NK-92 treated with Interleukin-12 subunit alpha and Interleukin-12 subunit beta, amount 100 ng/mL, for 24 hours (cell line): ENCODE results near the gene SFPQ.
"Not testable (repeated sequence)": the region's sequence is repeated elsewhere in the genome, so short reads cannot be mapped to it uniquely, and the experiment has no call there.

ENCODE experiments used
- DNase-seq: peaks from one replicate; lab custom pipeline; 2025; lab: John Stamatoyannopoulos, UW

SFPQ gene, protein sequence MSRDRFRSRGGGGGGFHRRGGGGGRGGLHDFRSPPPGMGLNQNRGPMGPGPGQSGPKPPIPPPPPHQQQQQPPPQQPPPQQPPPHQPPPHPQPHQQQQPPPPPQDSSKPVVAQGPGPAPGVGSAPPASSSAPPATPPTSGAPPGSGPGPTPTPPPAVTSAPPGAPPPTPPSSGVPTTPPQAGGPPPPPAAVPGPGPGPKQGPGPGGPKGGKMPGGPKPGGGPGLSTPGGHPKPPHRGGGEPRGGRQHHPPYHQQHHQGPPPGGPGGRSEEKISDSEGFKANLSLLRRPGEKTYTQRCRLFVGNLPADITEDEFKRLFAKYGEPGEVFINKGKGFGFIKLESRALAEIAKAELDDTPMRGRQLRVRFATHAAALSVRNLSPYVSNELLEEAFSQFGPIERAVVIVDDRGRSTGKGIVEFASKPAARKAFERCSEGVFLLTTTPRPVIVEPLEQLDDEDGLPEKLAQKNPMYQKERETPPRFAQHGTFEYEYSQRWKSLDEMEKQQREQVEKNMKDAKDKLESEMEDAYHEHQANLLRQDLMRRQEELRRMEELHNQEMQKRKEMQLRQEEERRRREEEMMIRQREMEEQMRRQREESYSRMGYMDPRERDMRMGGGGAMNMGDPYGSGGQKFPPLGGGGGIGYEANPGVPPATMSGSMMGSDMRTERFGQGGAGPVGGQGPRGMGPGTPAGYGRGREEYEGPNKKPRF

DNA sequence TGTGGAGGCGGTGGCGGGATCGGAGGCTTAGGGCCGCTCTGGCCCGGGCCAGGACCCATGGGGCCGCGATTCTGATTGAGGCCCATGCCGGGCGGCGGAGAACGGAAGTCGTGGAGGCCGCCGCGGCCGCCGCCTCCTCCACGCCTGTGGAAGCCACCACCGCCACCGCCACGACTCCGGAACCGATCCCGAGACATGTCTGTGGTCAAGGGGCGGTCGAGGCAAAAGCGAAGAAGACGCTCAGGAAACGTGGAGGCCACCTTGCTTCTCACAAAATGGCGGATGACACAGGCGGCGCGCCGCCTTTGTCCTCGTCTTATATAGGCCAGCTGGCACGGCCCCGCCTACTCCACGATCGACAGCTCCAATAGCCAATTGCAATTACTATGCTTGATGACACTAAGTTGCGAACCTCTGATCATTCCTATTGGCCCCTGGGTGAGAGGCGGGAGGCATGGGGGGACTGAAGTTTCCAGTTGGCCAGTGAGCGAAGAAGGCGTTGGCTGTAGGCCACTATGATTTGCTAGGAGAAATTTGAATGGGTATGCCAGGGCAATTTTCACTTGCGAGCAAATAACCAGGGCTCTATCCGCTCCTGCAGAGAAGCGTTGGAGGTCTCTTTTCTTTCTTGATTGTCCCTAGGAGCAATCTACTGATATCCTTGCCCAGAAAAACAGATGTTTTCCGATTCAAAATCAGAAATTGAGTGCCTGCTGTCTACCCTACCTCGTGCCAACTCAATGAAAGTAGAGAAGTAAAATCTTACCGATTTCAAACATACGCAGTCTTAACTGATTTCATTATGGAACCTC, at the start of gene SFPQ:
TSS of gene SFPQ (minus strand) at position 293 of the 812 bp plus-strand sequence. CDS start at position 197, 96 bp downstream.
- DNase-seq: peak; percentile 94

DNA sequence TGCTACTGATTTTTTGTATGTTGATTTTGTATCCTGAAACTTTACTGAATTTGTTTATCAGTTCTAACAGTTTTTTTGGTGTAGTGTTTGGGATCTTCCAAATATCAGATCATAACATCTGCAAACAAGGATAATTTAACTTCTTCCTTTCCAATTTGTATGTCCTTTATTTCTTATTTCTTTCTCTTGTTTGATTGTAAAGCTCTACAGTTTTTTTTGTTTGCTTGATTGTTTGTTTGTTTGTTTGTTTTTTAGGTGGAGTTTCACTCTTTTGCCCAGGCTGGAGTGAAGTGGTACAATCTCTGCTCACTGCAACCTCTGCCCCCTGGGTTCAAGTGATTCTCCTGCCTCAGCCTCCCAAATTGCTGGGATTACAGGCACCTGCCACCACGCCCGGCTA, 43.8 kb upstream of the SFPQ start:
- DNase-seq: not testable (repeated sequence)

DNA sequence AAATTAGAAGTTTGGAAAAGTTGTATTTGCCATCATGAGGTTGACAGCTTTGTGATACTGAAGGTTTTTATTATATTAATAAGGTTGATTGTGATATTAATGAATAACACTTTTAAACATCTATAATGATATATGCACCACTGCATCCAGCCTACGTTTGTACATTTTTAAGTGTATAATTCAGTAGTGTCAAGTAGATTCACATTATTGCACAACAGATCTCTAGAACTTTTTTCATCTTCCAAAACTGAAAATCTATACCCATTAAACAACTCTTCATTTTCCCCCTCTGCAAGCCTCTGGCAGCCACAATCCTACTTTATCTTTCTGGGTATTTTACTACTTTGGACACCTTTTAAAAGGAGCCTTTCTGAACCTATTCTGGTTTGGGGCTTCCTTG, 38.3 kb upstream of the SFPQ start:
- DNase-seq: no peak

DNA sequence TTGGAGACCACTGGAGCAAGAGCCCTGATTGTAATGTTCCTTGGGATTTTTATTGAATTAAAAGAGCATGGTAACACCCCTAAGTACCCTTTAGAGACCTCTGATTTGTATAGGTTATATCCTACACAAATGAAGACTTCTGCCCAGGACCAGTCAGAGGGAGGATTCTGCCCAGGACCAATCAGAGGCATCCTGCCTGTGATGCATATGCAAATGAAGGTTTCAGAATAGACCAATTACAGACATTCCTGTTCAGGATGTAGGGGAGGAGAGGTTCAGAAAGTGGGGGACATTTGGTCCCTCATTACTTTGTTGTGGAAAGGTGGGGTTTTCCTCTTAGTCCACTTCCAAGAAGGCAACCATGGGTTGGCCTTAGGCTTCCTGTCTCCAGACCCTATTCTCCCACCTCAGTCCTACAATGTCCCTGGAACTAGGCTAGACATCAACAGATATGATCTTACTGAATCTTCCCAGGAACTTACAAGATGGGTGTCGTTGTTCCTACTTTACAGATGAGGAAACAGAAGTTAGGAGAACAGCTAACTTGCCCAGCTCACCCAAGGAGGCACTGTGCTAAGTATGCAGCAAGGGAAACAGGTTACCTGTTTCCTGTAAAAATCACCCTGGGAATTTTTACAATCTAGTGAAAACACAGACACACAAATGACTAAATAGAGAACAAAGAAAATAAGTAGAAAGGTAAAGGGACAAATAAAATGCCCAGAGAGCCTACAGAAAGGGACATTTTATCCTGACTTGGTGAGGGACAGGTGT, 36.8 kb upstream of the SFPQ start:
- DNase-seq: no peak

DNA sequence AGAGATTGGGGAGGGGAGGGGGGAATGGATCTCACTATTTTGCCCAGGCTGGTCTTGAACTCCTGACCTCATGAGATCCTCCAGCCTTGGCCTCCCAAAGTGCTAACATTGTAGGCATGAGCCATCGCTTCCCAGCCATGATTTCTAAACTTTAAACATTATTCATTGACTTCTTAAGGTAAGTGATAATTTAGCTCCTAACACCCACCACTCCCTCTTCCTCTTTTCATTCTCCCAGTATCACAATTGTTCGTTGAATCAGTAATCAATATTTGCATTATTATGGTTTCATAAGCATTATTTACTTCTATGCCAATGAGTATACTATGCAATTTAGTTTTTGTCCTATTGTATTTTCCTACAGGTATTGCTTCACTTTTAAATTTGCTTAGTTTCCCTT, 33.6 kb upstream of the SFPQ start:
- DNase-seq: no peak

DNA sequence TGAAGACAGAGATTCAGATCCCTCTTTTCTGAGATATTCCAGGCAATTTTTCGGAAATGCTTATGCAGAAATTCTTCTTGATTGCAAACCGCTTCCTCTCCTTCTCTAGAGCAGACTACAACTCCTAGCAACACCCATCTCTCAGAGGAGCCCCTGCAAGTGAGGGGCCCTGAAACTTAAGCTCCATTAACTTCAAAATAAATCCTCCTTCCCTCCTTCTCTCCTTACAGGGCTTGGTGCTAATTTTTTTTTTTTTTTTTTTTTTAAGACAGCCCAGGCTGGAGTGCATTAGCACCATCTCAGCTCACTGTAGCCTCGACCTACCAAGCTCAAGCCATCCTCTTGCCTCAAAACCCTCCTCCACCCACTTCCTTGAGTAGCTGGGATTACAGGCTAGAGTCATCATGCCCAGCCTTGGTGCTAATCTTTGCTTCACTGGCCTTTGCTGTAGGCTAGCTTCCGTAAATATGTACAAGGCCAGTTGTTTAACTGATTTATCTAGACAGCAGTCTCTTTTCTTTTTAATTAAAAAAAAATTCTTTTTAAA, 30.2 kb upstream of the SFPQ start:
- no peak for DNase-seq

DNA sequence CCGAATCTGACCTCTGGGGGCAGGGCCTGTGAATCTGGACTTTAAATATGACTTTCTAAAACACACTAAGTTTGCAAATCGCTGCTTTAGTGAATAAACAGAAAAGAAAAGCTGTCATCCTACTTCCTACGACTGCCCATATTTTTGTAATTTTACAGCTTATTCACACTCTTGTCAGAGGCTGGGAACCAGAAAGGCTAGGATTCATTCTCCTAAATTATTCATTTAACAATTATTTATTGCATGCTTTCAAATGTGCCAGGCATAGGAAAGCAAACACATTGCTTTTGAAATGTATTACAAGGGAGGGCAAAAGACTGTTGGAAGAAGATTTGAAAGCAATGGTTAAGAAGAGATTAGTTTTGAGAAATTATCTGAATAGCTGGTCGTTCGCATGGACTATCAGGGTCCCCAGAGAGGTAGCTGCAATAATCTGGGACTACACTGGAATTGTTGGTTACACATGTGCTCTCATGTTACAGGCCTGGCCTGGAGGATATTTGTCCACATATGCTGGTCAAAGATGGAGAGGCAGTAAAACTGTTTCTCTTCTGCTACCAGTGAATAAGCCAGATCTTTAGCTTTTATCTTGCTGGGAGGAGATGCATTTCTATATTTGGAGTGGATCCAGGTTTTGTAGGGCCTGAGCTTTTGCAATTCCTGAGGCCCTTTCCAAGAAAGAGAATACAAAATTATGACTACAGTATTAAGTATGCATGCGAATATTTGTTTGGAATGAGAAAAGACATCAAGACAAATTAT, 29.6 kb upstream of the SFPQ start:
- no peak for DNase-seq

DNA sequence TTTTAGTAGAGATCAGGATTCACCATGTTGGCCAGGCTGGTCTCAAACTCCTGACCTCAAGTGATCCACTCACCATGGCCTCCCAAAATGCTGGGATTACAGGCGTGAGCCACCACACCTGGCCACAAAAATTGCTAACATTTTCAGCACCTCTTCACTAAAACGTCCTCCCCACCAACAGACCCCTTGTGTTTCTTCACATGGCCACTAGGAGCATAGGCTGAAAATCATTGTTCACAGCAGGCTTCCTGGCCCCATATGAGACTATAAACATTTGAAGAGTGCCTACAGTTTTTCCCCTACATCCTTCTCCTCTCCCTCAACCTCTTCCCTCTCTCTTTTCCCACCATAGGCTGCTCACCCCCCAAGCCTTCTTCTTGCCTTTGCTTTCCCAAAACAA, 28.0 kb upstream of the SFPQ start:
- no peak for DNase-seq

DNA sequence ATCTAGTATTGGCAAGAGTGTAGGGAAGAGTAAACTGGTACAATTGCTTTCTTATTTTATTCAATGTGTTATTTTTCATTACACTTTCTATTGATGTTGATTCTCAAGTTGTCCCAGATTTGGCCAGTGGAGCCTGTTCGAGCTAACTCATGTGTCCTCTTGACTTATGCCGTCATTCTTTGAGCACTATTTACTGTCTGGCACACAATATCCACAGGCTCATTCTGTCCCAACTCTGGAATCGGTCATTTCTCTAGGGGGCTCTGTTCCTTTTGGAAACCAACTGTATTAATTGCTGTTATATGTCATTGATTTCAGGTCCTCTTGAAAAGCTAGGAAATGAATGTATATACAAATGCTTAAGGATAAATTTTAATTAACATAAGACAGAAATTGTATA, 22.4 kb upstream of the SFPQ start:
- DNase-seq: no peak

DNA sequence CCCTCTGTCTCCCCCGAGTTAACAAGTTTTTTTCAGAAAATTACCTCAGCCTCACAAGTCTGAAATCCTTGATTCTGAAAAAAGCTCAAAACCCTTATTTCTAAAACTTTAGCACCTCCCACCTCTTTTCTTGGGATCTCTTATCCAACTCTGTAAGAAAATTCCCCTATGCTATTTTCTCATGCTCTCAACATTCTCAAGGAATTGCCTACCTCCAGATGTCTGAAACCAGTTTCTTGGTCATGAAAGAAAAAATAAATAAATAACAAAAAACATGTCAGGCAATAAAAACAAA, 18.1 kb upstream of the SFPQ start:
- no peak for DNase-seq

DNA sequence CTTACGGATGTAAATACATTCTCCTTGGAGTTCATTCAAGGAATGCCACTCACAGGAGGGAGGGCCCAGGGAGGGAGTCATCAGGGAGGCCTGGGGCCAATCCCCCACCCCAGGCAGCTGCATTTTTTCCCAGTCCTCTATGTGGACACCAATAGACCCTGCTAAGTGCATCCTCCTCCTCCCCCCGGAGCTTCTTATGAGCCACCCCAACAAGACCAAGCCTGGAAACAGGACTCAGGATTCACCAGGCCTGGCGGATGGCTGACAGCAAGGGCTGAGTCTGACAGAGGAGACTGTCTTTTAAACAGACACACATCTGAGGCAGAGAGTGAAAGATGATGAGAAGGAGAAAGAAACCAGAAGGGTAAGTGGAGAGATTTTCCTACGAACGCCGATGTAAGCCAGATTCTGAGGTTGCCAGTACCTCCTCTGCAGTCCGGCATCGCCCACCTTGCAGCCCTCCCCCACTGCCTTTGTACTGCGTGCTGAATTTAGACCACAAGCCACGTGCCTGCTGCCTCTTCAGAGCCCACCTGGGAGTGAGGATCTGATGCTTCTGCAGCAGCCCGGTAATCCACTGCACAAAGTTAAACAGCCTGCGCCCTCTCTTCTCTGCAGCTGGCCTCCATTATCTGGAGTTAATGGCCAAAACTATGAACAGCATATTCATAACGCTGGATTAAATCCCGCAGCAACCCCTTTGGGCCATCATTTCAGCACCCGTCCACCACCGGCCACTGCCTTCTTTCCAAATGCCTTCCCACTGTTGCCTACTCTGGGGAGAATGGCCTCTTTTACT, 17.6 kb upstream of the SFPQ start:
- DNase-seq: no peak

DNA sequence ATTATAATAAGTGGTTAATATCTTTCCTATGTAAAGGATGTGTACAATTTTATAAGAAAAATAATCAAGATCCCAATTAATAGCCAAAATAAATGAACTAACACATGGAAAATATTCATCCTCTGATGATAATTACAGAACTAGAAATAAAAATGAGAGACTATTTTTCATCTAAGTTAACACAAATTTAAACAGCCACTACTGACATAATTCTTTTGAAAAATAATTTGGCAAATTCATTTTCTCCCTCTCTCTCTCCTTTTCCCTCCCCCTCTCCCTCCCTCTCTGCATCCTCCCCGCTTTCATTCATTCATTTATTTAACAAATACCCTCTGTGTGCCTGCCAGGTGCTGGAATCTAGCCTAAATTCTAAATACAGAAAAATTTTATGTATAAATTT, 10.3 kb upstream of the SFPQ start:
- no peak for DNase-seq

DNA sequence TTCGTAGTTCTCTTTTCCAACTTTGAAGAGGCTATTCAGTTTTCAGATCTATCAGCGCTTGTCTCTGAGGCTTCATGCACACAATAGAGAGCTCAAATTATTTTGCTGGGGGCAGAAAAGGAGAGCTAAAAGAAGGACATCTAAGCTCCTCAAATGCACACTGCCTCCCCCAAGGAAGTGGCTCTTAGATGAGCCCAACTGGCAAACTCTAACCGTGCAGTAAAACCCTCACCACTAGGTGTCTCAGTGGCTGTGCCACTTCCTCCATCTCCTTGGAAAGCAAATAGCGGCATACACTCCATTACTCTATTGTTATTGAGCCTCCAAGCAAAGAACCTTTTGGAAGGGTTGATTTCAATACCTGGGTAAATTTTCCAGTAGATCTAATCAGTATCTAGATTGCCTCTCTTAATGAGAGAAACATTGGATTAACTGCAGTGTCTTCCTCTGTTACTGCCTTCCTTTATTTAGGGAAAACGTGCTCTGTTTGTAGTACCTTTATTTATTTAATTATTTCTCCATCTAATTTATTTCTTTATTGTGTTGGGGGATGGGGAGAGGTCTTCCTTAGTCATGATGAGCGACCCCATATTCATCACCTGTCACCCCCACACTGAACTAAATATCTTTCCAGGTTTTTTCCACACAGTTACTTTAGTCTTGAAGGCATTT, 9.2 kb upstream of the SFPQ start:
- DNase-seq: peak; percentile 30

DNA sequence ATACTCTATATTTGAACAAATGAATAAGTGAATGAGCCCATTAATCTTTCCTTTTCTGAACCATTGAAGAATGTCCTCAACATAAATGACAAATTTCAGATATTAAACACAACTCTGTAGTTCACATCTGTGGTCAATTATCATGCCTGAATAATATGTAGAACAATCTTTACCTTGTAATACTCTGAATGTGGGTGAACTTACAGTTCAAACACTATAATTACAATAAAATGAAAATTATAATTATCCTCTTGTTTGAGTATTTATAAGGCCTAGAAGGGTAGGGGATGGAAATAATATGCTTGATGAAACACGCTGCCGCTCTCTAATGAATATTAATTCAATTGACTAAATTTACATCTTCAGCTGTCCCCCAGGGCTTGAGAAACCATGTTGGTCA, 8.7 kb upstream of the SFPQ start:
- no peak for DNase-seq

DNA sequence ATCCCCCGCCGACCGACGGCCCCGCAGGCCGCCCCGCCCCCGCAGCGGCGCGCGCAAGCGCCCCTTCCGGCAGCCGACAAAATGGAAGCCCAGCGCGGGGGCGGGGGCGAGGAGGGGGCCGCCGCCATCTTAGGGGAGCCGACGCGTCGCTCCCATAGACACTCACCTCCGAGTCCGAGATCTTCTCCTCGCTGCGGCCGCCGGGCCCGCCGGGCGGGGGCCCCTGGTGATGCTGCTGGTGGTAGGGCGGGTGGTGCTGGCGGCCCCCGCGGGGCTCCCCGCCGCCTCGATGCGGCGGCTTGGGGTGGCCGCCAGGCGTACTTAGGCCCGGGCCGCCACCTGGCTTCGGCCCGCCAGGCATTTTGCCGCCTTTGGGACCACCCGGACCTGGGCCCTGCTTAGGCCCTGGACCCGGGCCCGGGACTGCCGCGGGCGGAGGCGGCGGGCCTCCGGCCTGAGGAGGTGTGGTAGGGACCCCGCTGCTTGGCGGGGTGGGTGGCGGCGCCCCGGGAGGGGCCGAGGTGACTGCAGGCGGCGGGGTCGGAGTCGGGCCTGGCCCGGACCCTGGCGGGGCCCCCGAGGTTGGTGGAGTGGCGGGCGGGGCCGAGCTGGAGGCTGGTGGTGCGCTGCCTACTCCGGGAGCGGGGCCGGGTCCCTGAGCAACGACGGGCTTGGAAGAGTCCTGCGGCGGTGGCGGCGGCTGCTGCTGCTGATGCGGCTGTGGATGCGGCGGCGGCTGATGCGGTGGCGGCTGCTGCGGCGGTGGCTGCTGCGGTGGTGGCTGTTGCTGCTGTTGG, 691 bp downstream of the SFPQ start:
- peak; percentile 80 for DNase-seq

DNA sequence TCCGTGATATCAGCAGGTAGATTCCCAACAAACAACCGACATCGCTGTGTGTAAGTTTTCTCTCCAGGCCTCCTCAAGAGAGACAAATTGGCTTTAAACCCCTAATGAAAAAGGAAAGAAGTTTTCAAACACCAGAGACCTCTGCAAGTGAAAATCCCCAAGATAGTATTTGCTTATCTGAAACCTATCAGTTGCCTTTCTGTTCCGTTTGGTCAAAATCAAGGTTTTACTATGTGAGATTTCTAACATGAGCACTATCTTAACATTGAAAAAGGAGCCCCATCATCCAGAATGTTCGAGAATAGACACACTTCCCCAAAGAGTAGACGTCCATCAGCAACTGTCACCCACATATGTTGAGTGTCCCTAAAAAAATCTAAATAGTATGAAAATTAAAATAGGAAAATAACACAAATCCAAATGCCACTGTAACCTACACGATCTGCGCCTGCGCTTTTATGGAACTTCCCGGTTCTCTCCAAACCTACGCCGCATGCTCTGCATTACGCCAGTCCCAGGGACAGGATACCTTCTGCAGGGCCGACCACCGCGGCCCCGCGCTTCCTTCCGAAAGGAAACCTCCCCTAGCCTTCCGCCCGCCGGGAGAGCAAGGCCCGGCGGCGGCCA, 1.4 kb downstream of the SFPQ start:
- DNase-seq: no peak

DNA sequence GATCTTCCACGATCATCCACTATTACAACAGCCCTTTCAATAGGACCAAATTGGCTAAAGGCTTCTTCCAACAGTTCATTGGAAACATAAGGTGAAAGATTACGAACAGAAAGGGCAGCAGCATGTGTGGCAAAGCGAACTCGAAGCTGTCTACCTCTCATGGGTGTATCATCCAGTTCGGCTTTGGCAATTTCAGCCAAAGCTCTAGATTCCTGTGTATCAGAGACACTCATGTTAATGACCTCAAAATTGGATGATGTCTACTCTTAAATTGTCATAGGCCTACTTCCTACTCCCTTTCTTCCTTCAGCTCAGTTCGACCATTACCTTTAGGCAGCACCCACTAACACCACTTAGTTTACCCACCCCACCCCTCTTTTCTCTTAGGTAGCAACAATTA, 2.2 kb downstream of the SFPQ start:
- no peak for DNase-seq
